Activated CD4-positive, alpha-beta memory T cell treated with anti-CD3 and anti-CD28 coated beads for 36 hours (primary cell): ENCODE data around the gene IQGAP1. TPM values are rescaled to one million over a fixed set of nuclear protein-coding genes. Genes with fewer than 3 reads are reported as not detected.

ENCODE experiments used
- CTCF ChIA-PET: fragments of 350-600 bp; sonication (Branson Sonifier 250); formaldehyde crosslinking; loops from one replicate; lab custom pipeline; 2021; ENCODE audit warnings: antibody characterized with exemption, inconsistent platforms; lab: Charles Lee
- POLR2A ChIA-PET: fragments of 350-600 bp; sonication (Branson Sonifier 250); formaldehyde crosslinking; loops from one replicate; lab custom pipeline; 2021; ENCODE audit warnings: antibody characterized with exemption; lab: Charles Lee
- DNase-seq: peaks from one replicate; pipeline ENCODE4 v3.0.0-alpha.2; 2020
- H3K27ac Mint-ChIP-seq: one replicate; pipeline ENCODE4 v1.8.0; 2021; ENCODE audit warnings: mixed read lengths
- H3K27me3 Mint-ChIP-seq: one replicate; pipeline ENCODE4 v1.8.0; 2021; ENCODE audit warnings: mixed read lengths
- H3K36me3 Mint-ChIP-seq: one replicate; pipeline ENCODE4 v1.8.0; 2021; ENCODE audit warnings: mixed read lengths
- H3K4me1 Mint-ChIP-seq: one replicate; pipeline ENCODE4 v1.8.0; 2021; ENCODE audit warnings: low read depth, mixed read lengths
- H3K4me3 Mint-ChIP-seq: one replicate; pipeline ENCODE4 v1.8.0; 2021; ENCODE audit warnings: mild to moderate bottlenecking, mixed read lengths
- H3K9me3 Mint-ChIP-seq: one replicate; pipeline ENCODE4 v1.8.0; 2021; ENCODE audit warnings: mixed read lengths
- intact Hi-C: fragments of 100-400 bp; cut with micrococcal nuclease; formaldehyde crosslinking; loops from one replicate; pipeline ENCODE4 v1.15.1; 2023
- total RNA-seq, 2 experiments: library from RNA; stranded (reverse); gene quantifications; one replicate each; pipeline ENCODE4 v1.2.3, GENCODE V29; 2021

Gene IQGAP1
- total RNA-seq, 2 experiments from 2014 or later: 186 to 207 TPM

DNA sequence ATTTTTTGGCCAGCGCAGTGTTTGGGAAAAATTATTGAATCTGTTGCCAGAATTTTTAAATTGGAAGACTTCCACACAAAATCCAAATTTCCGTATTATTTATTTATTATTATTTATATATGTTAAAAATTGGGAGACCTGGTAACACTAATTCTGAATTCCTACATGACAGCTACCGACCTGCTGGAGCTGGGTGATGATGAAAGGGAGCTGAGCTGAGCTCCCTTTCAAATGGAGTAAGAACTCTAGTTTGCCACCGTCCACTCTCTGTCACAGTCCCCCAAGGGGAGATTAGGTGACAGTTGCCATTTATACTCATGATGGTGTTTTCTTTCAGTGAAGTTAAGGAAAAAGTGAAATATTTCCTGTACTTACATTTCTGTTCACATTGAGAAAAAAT lies 143.1 kb downstream of the IQGAP1 start:
- ChIA-PET CTCF (interaction anchor here (0.7 to 2.3 kb wide), 9 partner anchors 8 to 224 kb away, joined by 3 to 12 read pairs (median 4); no protein-coding TSS in a partner anchor), POLR2A (interaction anchor here (0.7 to 2.1 kb wide), 7 partner anchors 9 to 63 kb away, joined by 3 to 16 read pairs (median 4); no protein-coding TSS in a partner anchor)
- DNase-seq: no peak
- peak overlapping the region; percentile 81 for H3K27ac Mint-ChIP-seq
- H3K4me3 Mint-ChIP-seq: peak overlapping the region; percentile 91
- intact Hi-C loops: loop anchor here (2.0 kb wide), 1 partner anchor 66 kb away; no protein-coding TSS in a partner anchor
- peaks cover 49% of the 10 kb centered on the region for H3K4me1 Mint-ChIP-seq
- peaks cover 8% of the 10 kb centered on the region for H3K36me3 Mint-ChIP-seq
- no peaks in the 10 kb centered on the region for H3K9me3 Mint-ChIP-seq
- no peaks in the 10 kb centered on the region for H3K27me3 Mint-ChIP-seq

DNA sequence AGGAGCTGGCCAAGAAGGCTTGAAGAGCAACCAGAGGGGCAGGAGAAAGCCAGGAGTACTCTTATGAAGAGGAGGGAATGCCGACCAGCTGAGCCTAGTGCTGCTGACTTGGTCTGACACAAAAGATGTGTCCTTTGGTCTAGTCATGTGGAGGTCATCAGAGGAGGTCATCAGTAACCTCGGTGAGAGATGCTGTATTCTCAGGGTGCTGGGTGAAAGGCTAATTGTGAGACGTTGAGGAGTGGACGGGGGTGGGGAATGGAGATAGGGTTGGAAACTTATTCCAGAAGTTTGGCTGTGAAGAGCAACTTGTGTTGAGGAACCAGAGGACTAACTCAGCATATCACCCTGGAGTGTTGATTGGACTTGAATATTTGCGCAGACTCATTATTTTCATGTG lies 147.2 kb downstream of the IQGAP1 start:
- no peak overlapping the region for H3K4me3 Mint-ChIP-seq
- peaks cover 21% of the 10 kb centered on the region for H3K36me3 Mint-ChIP-seq
- intact Hi-C loops: loop anchor here (5.0 kb wide), 2 partner anchors 37 to 133 kb away; no protein-coding TSS in a partner anchor
- H3K9me3 Mint-ChIP-seq: no peaks in the 10 kb centered on the region
- ChIA-PET CTCF (interaction anchor here (1.4 kb wide), 1 partner anchor 351 kb away, joined by 5 read pairs; no protein-coding TSS in a partner anchor), POLR2A (no interaction called here)
- H3K27ac Mint-ChIP-seq: no peak overlapping the region
- H3K4me1 Mint-ChIP-seq: peaks cover 79% of the 10 kb centered on the region
- H3K27me3 Mint-ChIP-seq: no peaks in the 10 kb centered on the region
- DNase-seq: no peak

DNA sequence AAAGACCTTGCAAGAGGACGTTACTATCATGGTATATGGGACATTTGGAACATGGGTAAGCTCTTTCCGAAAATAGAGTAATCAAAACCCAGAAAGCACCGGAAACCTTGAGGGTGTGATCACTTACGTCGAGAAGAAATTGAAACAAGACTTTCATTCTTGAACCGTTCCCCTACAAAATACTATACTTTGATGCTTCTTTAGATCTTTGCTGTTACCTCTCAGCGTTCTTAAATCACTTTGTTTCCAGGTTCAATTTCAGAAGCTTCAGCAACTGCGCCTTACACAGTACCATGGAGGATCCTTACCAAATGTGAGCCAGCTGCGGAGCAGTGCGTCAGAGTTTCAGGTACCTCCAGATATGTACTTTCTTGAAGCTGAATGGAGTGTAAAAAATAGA lies 151.7 kb downstream of the IQGAP1 start:
- ChIA-PET CTCF (interaction anchor here (0.9 to 1.7 kb wide), 13 partner anchors 9 to 346 kb away, joined by 3 to 12 read pairs (median 4); partner anchors contain the start of gene CRTC3), POLR2A (interaction anchor here (0.6 to 1.8 kb wide), 7 partner anchors 9 to 57 kb away, joined by 3 to 16 read pairs (median 3); no protein-coding TSS in a partner anchor)
- DNase-seq: peak; percentile 67
- intact Hi-C loops: loop anchor here (1.0 to 5.0 kb wide), 4 partner anchors 9 to 137 kb away; no protein-coding TSS in a partner anchor
- peak overlapping the region; percentile 99 for H3K27ac Mint-ChIP-seq
- no peaks in the 10 kb centered on the region for H3K9me3 Mint-ChIP-seq
- H3K4me1 Mint-ChIP-seq: peaks cover 71% of the 10 kb centered on the region
- H3K27me3 Mint-ChIP-seq: no peaks in the 10 kb centered on the region
- H3K36me3 Mint-ChIP-seq: peaks cover 26% of the 10 kb centered on the region
- peak overlapping the region; percentile 86 for H3K4me3 Mint-ChIP-seq

DNA sequence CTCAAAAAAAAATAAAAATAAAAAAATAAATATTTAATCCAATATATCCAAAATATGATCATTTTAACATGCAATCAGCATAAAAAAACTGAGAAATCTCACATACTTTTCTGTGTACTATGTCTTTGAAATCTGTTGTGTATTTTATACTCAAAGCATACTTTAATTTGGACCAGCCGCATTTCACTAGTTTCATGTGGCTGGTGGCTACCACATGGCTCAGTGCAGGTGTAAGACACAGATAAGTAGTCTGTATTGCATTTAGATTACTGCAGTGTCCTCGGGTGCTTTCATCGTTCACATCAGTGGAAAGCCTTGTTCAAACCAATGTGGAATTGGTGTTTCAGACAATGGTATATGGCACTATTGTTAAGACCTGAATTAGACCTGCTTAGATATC lies 152.7 kb downstream of the IQGAP1 start:
- peaks cover 70% of the 10 kb centered on the region for H3K4me1 Mint-ChIP-seq
- no peak for DNase-seq
- ChIA-PET CTCF (interaction anchor here (0.9 to 1.7 kb wide), 6 partner anchors 10 to 239 kb away, joined by 4 to 12 read pairs (median 4); partner anchors contain the start of gene CRTC3), POLR2A (interaction anchor here (1.0 to 1.8 kb wide), 2 partner anchors 10 to 54 kb away, joined by 3 to 16 read pairs; no protein-coding TSS in a partner anchor)
- peaks cover 29% of the 10 kb centered on the region for H3K36me3 Mint-ChIP-seq
- H3K9me3 Mint-ChIP-seq: no peaks in the 10 kb centered on the region
- peak overlapping the region; percentile 54 for H3K27ac Mint-ChIP-seq
- H3K4me3 Mint-ChIP-seq: peak overlapping the region; percentile 17
- no peaks in the 10 kb centered on the region for H3K27me3 Mint-ChIP-seq
- intact Hi-C loops: no loop called here

DNA sequence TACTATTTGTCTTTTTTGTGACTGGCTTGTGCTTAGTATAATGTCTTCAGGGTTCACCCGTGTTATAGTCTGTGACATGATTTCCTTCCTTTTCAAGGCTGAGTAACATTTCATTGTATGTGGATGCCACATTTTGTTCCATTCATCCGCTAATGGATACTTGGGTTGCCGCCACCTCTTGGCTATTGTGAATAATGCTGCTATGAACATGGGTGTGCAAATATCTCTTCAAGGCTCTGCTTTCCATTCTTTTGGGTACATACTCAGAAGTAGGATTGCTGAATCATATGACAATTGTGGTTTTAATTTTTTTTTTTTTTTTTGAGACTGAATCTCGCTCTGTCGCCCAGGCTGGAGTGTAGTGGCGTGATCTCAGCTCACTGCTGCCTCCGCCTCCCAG lies 157.1 kb downstream of the IQGAP1 start:
- Mint-ChIP-seq H3K27ac (peak overlapping the region; percentile 15), H3K4me3 (no peak overlapping the region), H3K4me1 (peaks cover 56% of the 10 kb centered on the region), H3K9me3 (no peaks in the 10 kb centered on the region), H3K27me3 (no peaks in the 10 kb centered on the region), H3K36me3 (peaks cover 19% of the 10 kb centered on the region)
- peak; percentile 35 for DNase-seq
- ChIA-PET POLR2A (no interaction called here), CTCF (interaction anchor here (0.7 kb wide), 2 partner anchors 49 to 94 kb away, joined by 3 read pairs; no protein-coding TSS in a partner anchor)
- intact Hi-C loops: no loop called here

DNA sequence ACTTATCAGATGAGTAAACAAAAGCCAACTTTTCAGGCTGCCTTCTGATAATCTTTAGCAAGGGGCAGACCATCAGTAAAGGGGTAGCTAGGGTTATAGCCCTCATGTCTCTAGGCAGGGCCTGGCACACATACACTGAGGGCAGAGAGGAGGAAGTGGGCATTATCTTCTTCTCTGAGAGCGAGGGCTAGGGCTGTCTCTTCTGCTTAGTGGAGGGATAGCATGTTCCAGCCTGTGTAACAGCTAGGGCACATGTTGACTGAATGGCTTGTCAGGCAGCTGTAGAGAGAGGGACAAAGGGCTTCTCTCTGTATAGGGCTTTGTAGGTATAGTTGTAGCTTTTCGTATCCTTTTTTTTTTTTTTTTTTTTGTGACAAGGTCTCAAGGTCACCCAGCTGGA lies 159.5 kb downstream of the IQGAP1 start:
- Mint-ChIP-seq H3K9me3 (no peaks in the 10 kb centered on the region), H3K4me3 (no peak overlapping the region), H3K4me1 (peaks cover 51% of the 10 kb centered on the region), H3K27ac (no peak overlapping the region), H3K36me3 (peaks cover 26% of the 10 kb centered on the region), H3K27me3 (no peaks in the 10 kb centered on the region)
- ChIA-PET CTCF (interaction anchor here (0.6 kb wide), 1 partner anchor 568 kb away, joined by 3 read pairs; no protein-coding TSS in a partner anchor), POLR2A (no interaction called here)
- intact Hi-C loops: loop anchor here (2.0 kb wide), 1 partner anchor 13 kb away; no protein-coding TSS in a partner anchor
- no peak for DNase-seq

DNA sequence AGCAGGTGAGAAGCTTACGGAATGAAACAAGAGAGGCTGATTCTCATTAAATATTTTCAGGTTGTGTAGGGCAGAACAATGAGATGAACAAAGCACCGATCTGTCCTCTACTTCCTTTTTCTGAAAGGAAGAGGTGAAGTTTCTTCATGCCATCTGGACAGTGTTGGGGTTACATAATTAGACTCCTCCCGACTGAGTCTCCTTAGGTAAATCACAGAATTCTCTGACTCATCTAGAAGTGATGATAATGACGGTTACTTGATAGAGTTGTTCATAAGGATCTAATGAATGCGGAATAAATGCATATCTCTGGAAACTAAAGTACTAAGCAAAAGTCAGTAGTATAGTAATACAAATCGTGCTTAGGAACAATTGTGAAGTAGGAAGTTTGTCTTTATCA lies 162.9 kb downstream of the IQGAP1 start:
- H3K4me1 Mint-ChIP-seq: peaks cover 38% of the 10 kb centered on the region
- CTCF ChIA-PET: no interaction called here
- H3K36me3 Mint-ChIP-seq: peaks cover 24% of the 10 kb centered on the region
- no peaks in the 10 kb centered on the region for H3K9me3 Mint-ChIP-seq
- POLR2A ChIA-PET: no interaction called here
- no peak for DNase-seq
- H3K4me3 Mint-ChIP-seq: no peak overlapping the region
- intact Hi-C loops: no loop called here
- H3K27ac Mint-ChIP-seq: no peak overlapping the region
- no peaks in the 10 kb centered on the region for H3K27me3 Mint-ChIP-seq

Other genes with a start within 250 kb of the IQGAP1 start
- 10 to 100 TPM; 13.1 to 16.7 TPM for gene SEMA4B, start 186.9 kb upstream of the IQGAP1 start, total RNA-seq
- gene CIB1, start 154.3 kb upstream of the IQGAP1 start, total RNA-seq: 100 to 1,000 TPM; 162 to 170 TPM
- 1 to 10 TPM; 8.0 to 9.2 TPM for gene GDPGP1, start 154.0 kb upstream of the IQGAP1 start, total RNA-seq
- gene TTLL13, start 138.7 kb upstream of the IQGAP1 start, total RNA-seq: under 1 TPM; 0.55 to 0.73 TPM
- 10 to 100 TPM; 25.3 to 28.6 TPM for gene NGRN, start 122.6 kb upstream of the IQGAP1 start, total RNA-seq
- gene ZNF774, start 36.0 kb upstream of the IQGAP1 start, total RNA-seq: 1 to 10 TPM in 1 of 2 experiments, under 1 TPM in 1; 0.68 to 1.1 TPM
- gene CRTC3, start 141.7 kb downstream of the IQGAP1 start, total RNA-seq: 10 to 100 TPM; 34.7 to 37.8 TPM